ENCODE results near the gene SURF6.

SURF6 gene

GRCh38 chr9:133323211-133323610 lies 12.8 kb downstream of the SURF6 start (continued):
- TF ChIP-seq, protein P1, sequence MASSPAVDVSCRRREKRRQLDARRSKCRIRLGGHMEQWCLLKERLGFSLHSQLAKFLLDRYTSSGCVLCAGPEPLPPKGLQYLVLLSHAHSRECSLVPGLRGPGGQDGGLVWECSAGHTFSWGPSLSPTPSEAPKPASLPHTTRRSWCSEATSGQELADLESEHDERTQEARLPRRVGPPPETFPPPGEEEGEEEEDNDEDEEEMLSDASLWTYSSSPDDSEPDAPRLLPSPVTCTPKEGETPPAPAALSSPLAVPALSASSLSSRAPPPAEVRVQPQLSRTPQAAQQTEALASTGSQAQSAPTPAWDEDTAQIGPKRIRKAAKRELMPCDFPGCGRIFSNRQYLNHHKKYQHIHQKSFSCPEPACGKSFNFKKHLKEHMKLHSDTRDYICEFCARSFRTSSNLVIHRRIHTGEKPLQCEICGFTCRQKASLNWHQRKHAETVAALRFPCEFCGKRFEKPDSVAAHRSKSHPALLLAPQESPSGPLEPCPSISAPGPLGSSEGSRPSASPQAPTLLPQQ (tag by site-specific recombination; IDR thresholded peaks at IDR 0.05) = no peak
- TF ChIP-seq GLIS2 (tag by site-specific recombination; IDR thresholded peaks at IDR 0.05) (no peak), REPIN1 (tag by site-specific recombination; IDR thresholded peaks at IDR 0.05; ENCODE audit: low read depth) (no peak), ZNF239 (tag by site-specific recombination; IDR thresholded peaks at IDR 0.05) (no peak), ZBTB48 (tag by site-specific recombination; IDR thresholded peaks at IDR 0.05) (no peak), ZNF19 (tag by site-specific recombination; IDR thresholded peaks at IDR 0.05; ENCODE audit: low read depth) (no peak), ZNF555 (tag by site-specific recombination; conservative IDR thresholded peaks at IDR 0.05) (no peak), PRDM4 (tag by site-specific recombination; IDR thresholded peaks at IDR 0.05) (no peak)

- CTCF ChIA-PET = interaction anchor here (0.6 to 1.3 kb wide), 5 partner anchors 8 to 257 kb away, joined by 3 to 6 read pairs (median 3); no protein-coding TSS in a partner anchor
- H3K36me3 ChIP-seq (ENCODE audit: control insufficient read depth in 2 of 2, insufficient read depth in 1 of 2, low read length in 2 of 2) = no peaks in the 10 kb centered on the region
- no peak overlapping the region for H3K27ac ChIP-seq (ENCODE audit: extremely low read depth, low read depth, low read length)
- H3K4me1 ChIP-seq (ENCODE audit: control insufficient read depth, insufficient read depth, low read length) = no peaks in the 10 kb centered on the region
- POLR2A ChIA-PET = interaction anchor here (0.6 kb wide), 1 partner anchor 12 kb away, joined by 3 read pairs; no protein-coding TSS in a partner anchor
- H3K9me3 ChIP-seq (ENCODE audit: control insufficient read depth, insufficient read depth, low read depth, low read length) = no peaks in the 10 kb centered on the region
- no peak overlapping the region for H3K4me3 ChIP-seq (ENCODE audit: low read depth, low read length)
- no peak for TF ChIP-seq ZBTB8A (tag by site-specific recombination; IDR thresholded peaks at IDR 0.05)
- no peak for TF ChIP-seq ZNF354C (tag by site-specific recombination; IDR thresholded peaks at IDR 0.05; ENCODE audit: borderline replicate concordance, low read depth)
- TF ChIP-seq ZNF473 (tag by site-specific recombination; IDR thresholded peaks at IDR 0.05) = no peak
- TF ChIP-seq ZNF132 (tag by site-specific recombination; IDR thresholded peaks at IDR 0.05; ENCODE audit: borderline replicate concordance) = no peak
- no peak for TF ChIP-seq ZNF501 (tag by site-specific recombination; IDR thresholded peaks at IDR 0.05)
- no peak for TF ChIP-seq ZSCAN18 (tag by site-specific recombination; IDR thresholded peaks at IDR 0.05)
- TF ChIP-seq ZNF610 (tag by site-specific recombination; IDR thresholded peaks at IDR 0.05; ENCODE audit: borderline replicate concordance) = no peak
- no peak for TF ChIP-seq HOXC10 (CRISPR knock-in tag; IDR thresholded peaks at IDR 0.05)
- TF ChIP-seq, protein P2, sequence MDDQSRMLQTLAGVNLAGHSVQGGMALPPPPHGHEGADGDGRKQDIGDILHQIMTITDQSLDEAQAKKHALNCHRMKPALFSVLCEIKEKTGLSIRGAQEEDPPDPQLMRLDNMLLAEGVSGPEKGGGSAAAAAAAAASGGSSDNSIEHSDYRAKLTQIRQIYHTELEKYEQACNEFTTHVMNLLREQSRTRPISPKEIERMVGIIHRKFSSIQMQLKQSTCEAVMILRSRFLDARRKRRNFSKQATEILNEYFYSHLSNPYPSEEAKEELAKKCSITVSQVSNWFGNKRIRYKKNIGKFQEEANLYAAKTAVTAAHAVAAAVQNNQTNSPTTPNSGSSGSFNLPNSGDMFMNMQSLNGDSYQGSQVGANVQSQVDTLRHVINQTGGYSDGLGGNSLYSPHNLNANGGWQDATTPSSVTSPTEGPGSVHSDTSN (CRISPR knock-in tag; IDR thresholded peaks at IDR 0.05) = no peak
- TF ChIP-seq ZFP3 (tag by site-specific recombination; IDR thresholded peaks at IDR 0.05; ENCODE audit: low read depth) = no peak
- no peak for TF ChIP-seq PRDM4 (tag by site-specific recombination; IDR thresholded peaks at IDR 0.05)
- TF ChIP-seq, protein P3, sequence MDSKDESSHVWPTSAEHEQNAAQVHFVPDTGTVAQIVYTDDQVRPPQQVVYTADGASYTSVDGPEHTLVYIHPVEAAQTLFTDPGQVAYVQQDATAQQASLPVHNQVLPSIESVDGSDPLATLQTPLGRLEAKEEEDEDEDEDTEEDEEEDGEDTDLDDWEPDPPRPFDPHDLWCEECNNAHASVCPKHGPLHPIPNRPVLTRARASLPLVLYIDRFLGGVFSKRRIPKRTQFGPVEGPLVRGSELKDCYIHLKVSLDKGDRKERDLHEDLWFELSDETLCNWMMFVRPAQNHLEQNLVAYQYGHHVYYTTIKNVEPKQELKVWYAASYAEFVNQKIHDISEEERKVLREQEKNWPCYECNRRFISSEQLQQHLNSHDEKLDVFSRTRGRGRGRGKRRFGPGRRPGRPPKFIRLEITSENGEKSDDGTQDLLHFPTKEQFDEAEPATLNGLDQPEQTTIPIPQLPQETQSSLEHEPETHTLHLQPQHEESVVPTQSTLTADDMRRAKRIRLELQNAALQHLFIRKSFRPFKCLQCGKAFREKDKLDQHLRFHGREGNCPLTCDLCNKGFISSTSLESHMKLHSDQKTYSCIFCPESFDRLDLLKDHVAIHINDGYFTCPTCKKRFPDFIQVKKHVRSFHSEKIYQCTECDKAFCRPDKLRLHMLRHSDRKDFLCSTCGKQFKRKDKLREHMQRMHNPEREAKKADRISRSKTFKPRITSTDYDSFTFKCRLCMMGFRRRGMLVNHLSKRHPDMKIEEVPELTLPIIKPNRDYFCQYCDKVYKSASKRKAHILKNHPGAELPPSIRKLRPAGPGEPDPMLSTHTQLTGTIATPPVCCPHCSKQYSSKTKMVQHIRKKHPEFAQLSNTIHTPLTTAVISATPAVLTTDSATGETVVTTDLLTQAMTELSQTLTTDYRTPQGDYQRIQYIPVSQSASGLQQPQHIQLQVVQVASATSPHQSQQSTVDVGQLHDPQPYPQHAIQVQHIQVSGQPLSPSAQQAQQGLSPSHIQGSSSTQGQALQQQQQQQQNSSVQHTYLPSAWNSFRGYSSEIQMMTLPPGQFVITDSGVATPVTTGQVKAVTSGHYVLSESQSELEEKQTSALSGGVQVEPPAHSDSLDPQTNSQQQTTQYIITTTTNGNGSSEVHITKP (tag by site-specific recombination; IDR thresholded peaks at IDR 0.05) = no peak
- TF ChIP-seq, protein P4, sequence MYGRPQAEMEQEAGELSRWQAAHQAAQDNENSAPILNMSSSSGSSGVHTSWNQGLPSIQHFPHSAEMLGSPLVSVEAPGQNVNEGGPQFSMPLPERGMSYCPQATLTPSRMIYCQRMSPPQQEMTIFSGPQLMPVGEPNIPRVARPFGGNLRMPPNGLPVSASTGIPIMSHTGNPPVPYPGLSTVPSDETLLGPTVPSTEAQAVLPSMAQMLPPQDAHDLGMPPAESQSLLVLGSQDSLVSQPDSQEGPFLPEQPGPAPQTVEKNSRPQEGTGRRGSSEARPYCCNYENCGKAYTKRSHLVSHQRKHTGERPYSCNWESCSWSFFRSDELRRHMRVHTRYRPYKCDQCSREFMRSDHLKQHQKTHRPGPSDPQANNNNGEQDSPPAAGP (tag by site-specific recombination; IDR thresholded peaks at IDR 0.05) = no peak
- TF ChIP-seq SETDB1 (IDR thresholded peaks at IDR 0.05; ENCODE audit: insufficient read length, low read length) = no peak
- TF ChIP-seq ZNF10 (tag by site-specific recombination; IDR thresholded peaks at IDR 0.05) = no peak
These were observed 13.3 kb downstream of the SURF6 start for GRCh38 chr9:133322701-133323100.
